ENCODE results near the gene COL9A1. TPM values are rescaled to one million over a fixed set of nuclear protein-coding genes. Genes with fewer than 3 reads are reported as not detected.
A peak's percentile ranks its signal among the peaks of the same experiment; 100 is the strongest.

COL9A1 gene
- total and polyA plus RNA-seq, 4 donors: 8.1 to 37.1 (median 34.4) TPM

DNA sequence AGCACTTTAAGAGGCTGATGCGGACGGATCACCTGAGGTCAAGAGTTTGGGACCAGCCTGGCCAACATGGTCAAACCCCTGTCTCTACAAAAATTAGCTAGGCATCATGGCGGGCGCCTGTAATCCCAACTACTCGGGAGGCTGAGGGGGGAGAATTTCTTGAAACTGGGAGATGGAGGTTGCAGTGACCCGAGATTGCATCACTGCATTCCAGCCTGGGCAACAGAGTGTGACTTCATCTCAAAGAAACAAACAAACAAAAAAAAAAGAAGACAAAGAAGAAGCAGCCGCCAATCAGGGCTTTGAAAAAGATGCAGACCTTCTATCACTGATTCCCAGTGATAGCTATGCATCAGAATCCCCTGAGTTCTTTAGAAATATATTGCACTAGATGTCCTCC is 56.8 kb downstream of the COL9A1 start:
- Histone ChIP-seq H3K27ac (ENCODE audit: low read depth, low read length) (no peak overlapping the region), H3K27me3 (ENCODE audit: control insufficient read depth, insufficient read depth, low read length) (no peaks in the 10 kb centered on the region), H3K36me3 (ENCODE audit: control insufficient read depth, insufficient read depth, low read length) (no peaks in the 10 kb centered on the region), H3K4me3 (ENCODE audit: low read depth, low read length) (no peak overlapping the region), H3K4me1 (ENCODE audit: control insufficient read depth, insufficient read depth, low read length) (peaks cover 4% of the 10 kb centered on the region), H3K9me3 (ENCODE audit: control insufficient read depth, insufficient read depth, low read length) (no peaks in the 10 kb centered on the region)
- DNase-seq (ENCODE audit: low read depth in 4 of 6, low spot score in 6 of 6): no peak
- WGBS (ENCODE audit: insufficient coverage): 100% methylated on average over 2 of the region's 7 CpGs

DNA sequence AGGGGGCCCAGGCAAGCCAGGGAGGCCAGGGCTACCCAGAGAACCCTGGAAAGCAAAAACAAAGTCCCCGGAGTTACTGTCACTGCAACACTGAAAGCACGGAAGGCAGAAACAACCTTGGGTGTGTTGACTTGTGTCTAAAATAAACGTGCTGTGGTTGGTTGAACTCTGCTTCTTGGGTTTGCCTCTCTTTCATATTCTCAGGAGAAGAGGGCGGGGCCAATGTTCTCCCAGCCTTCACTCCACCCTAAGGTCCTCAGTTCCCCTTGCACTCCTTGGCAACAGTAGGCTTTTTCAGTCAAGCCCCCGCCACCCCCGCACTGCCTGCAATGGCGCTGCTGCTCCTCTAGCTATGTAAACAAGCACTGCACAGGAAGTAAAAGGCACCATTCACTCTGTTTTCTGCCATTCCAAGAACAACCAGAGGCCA is 60.9 kb downstream of the COL9A1 start:
- H3K4me1 ChIP-seq (ENCODE audit: control insufficient read depth, insufficient read depth, low read length): peaks cover 4% of the 10 kb centered on the region
- H3K36me3 ChIP-seq (ENCODE audit: control insufficient read depth, insufficient read depth, low read length): no peaks in the 10 kb centered on the region
- no peak overlapping the region for H3K27ac ChIP-seq (ENCODE audit: low read depth, low read length)
- H3K27me3 ChIP-seq (ENCODE audit: control insufficient read depth, insufficient read depth, low read length): no peaks in the 10 kb centered on the region
- no peaks in the 10 kb centered on the region for H3K9me3 ChIP-seq (ENCODE audit: control insufficient read depth, insufficient read depth, low read length)
- no peak for DNase-seq (ENCODE audit: low read depth in 4 of 6, low spot score in 6 of 6)
- 93% methylated on average over 4 of the region's 7 CpGs for WGBS (ENCODE audit: insufficient coverage)
- H3K4me3 ChIP-seq (ENCODE audit: low read depth, low read length): no peak overlapping the region

GRCh38 chr6:70241031-70241430 is 61.9 kb downstream of the COL9A1 start:
- no peaks in the 10 kb centered on the region for H3K9me3 ChIP-seq (ENCODE audit: control insufficient read depth, insufficient read depth, low read length)
- no peaks in the 10 kb centered on the region for H3K36me3 ChIP-seq (ENCODE audit: control insufficient read depth, insufficient read depth, low read length)
- no peak overlapping the region for H3K4me3 ChIP-seq (ENCODE audit: low read depth, low read length)
- H3K4me1 ChIP-seq (ENCODE audit: control insufficient read depth, insufficient read depth, low read length): peaks cover 4% of the 10 kb centered on the region
- 27% methylated on average over 2 of the region's 3 CpGs for WGBS (ENCODE audit: insufficient coverage)
- H3K27ac ChIP-seq (ENCODE audit: low read depth, low read length): no peak overlapping the region
- H3K27me3 ChIP-seq (ENCODE audit: control insufficient read depth, insufficient read depth, low read length): no peaks in the 10 kb centered on the region
- DNase-seq (ENCODE audit: low read depth in 4 of 6, low spot score in 6 of 6): peak in 1 of 6 donors; percentile 39

GRCh38 chr6:70236343-70236742 is 66.5 kb downstream of the COL9A1 start:
- no peaks in the 10 kb centered on the region for H3K9me3 ChIP-seq (ENCODE audit: control insufficient read depth, insufficient read depth, low read length)
- H3K27ac ChIP-seq (ENCODE audit: low read depth, low read length): no peak overlapping the region
- H3K27me3 ChIP-seq (ENCODE audit: control insufficient read depth, insufficient read depth, low read length): no peaks in the 10 kb centered on the region
- peak in 1 of 6 donors; percentile 30 for DNase-seq (ENCODE audit: low read depth in 4 of 6, low spot score in 6 of 6)
- H3K4me3 ChIP-seq (ENCODE audit: low read depth, low read length): no peak overlapping the region
- H3K4me1 ChIP-seq (ENCODE audit: control insufficient read depth, insufficient read depth, low read length): no peaks in the 10 kb centered on the region
- H3K36me3 ChIP-seq (ENCODE audit: control insufficient read depth, insufficient read depth, low read length): no peaks in the 10 kb centered on the region
- WGBS (ENCODE audit: insufficient coverage): no CpG with 5 or more reads among the region's 3 CpGs

GRCh38 chr6:70234561-70235236 is 68.2 kb downstream of the COL9A1 start:
- WGBS (ENCODE audit: insufficient coverage): 79% methylated on average over 6 of the region's 7 CpGs
- no peak overlapping the region for H3K27ac ChIP-seq (ENCODE audit: low read depth, low read length)
- no peaks in the 10 kb centered on the region for H3K36me3 ChIP-seq (ENCODE audit: control insufficient read depth, insufficient read depth, low read length)
- no peaks in the 10 kb centered on the region for H3K27me3 ChIP-seq (ENCODE audit: control insufficient read depth, insufficient read depth, low read length)
- H3K4me1 ChIP-seq (ENCODE audit: control insufficient read depth, insufficient read depth, low read length): no peaks in the 10 kb centered on the region
- no peaks in the 10 kb centered on the region for H3K9me3 ChIP-seq (ENCODE audit: control insufficient read depth, insufficient read depth, low read length)
- no peak overlapping the region for H3K4me3 ChIP-seq (ENCODE audit: low read depth, low read length)
- DNase-seq (ENCODE audit: low read depth in 4 of 6, low spot score in 6 of 6): no peak

- no peaks in the 10 kb centered on the region for H3K4me1 ChIP-seq (ENCODE audit: control insufficient read depth, insufficient read depth, low read length)
- no peaks in the 10 kb centered on the region for H3K9me3 ChIP-seq (ENCODE audit: control insufficient read depth, insufficient read depth, low read length)
- H3K27ac ChIP-seq (ENCODE audit: low read depth, low read length): no peak overlapping the region
- no CpG with 5 or more reads among the region's 2 CpGs for WGBS (ENCODE audit: insufficient coverage)
- H3K36me3 ChIP-seq (ENCODE audit: control insufficient read depth, insufficient read depth, low read length): no peaks in the 10 kb centered on the region
- H3K27me3 ChIP-seq (ENCODE audit: control insufficient read depth, insufficient read depth, low read length): no peaks in the 10 kb centered on the region
- peak in 1 of 6 donors; percentile 49 for DNase-seq (ENCODE audit: low read depth in 4 of 6, low spot score in 6 of 6)
- no peak overlapping the region for H3K4me3 ChIP-seq (ENCODE audit: low read depth, low read length)
Observed at GRCh38 chr6:70231311-70231710, 71.6 kb downstream of the COL9A1 start.

GRCh38 chr6:70225055-70225454 is 77.8 kb downstream of the COL9A1 start:
- H3K9me3 ChIP-seq (ENCODE audit: control insufficient read depth, insufficient read depth, low read length): no peaks in the 10 kb centered on the region
- no peaks in the 10 kb centered on the region for H3K4me1 ChIP-seq (ENCODE audit: control insufficient read depth, insufficient read depth, low read length)
- no CpG with 5 or more reads among the region's 2 CpGs for WGBS (ENCODE audit: insufficient coverage)
- no peak overlapping the region for H3K4me3 ChIP-seq (ENCODE audit: low read depth, low read length)
- H3K27me3 ChIP-seq (ENCODE audit: control insufficient read depth, insufficient read depth, low read length): no peaks in the 10 kb centered on the region
- H3K27ac ChIP-seq (ENCODE audit: low read depth, low read length): peak overlapping the region; percentile 64
- no peaks in the 10 kb centered on the region for H3K36me3 ChIP-seq (ENCODE audit: control insufficient read depth, insufficient read depth, low read length)
- DNase-seq (ENCODE audit: low read depth in 4 of 6, low spot score in 6 of 6): peak in 5 of 6 donors; percentile 8 to 77 (median 39)

DNA sequence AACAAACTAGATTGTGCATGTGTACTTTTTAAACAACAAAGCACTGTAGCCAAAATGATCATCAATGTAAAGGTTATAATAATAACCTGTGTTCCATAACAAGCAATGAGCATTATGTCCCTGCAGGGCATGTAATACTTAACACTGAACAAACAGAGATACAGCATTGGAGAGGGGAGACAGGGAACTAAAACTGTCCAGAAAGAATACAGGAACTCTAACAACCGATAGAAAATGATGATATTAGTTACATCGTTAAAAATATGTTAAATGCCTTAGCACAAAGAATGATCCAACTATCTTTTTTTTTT is 80.5 kb downstream of the COL9A1 start:
- H3K27me3 ChIP-seq (ENCODE audit: control insufficient read depth, insufficient read depth, low read length): no peaks in the 10 kb centered on the region
- no peaks in the 10 kb centered on the region for H3K4me1 ChIP-seq (ENCODE audit: control insufficient read depth, insufficient read depth, low read length)
- no peaks in the 10 kb centered on the region for H3K9me3 ChIP-seq (ENCODE audit: control insufficient read depth, insufficient read depth, low read length)
- DNase-seq (ENCODE audit: low read depth in 4 of 6, low spot score in 6 of 6): no peak
- no peaks in the 10 kb centered on the region for H3K36me3 ChIP-seq (ENCODE audit: control insufficient read depth, insufficient read depth, low read length)
- WGBS (ENCODE audit: insufficient coverage): no CpG with 5 or more reads among the region's 2 CpGs
- H3K27ac ChIP-seq (ENCODE audit: low read depth, low read length): no peak overlapping the region
- no peak overlapping the region for H3K4me3 ChIP-seq (ENCODE audit: low read depth, low read length)

GRCh38 chr6:70221715-70222438 is 81.0 kb downstream of the COL9A1 start:
- no peak for DNase-seq (ENCODE audit: low read depth in 4 of 6, low spot score in 6 of 6)
- peaks cover under 1% of the 10 kb centered on the region for H3K36me3 ChIP-seq (ENCODE audit: control insufficient read depth, insufficient read depth, low read length)
- no peak overlapping the region for H3K27ac ChIP-seq (ENCODE audit: low read depth, low read length)
- WGBS (ENCODE audit: insufficient coverage): no CpG with 5 or more reads among the region's 6 CpGs
- H3K27me3 ChIP-seq (ENCODE audit: control insufficient read depth, insufficient read depth, low read length): no peaks in the 10 kb centered on the region
- no peaks in the 10 kb centered on the region for H3K9me3 ChIP-seq (ENCODE audit: control insufficient read depth, insufficient read depth, low read length)
- no peaks in the 10 kb centered on the region for H3K4me1 ChIP-seq (ENCODE audit: control insufficient read depth, insufficient read depth, low read length)
- no peak overlapping the region for H3K4me3 ChIP-seq (ENCODE audit: low read depth, low read length)

All from spinal cord (tissue), 10 donors.